ENCODE data around the gene SSNA1. TPM values are rescaled to one million over a fixed set of nuclear protein-coding genes. Genes with fewer than 3 reads are reported as not detected.

SSNA1 gene
- total RNA-seq, 1 donor from 2014 or later: 97.9 TPM

GRCh38 chr9:137225699-137226331 lies 37.3 kb downstream of the SSNA1 start:
- Histone ChIP-seq H3K4me3 (ENCODE audit: low read depth, low read length) (no peak overlapping the region), H3K36me3 (ENCODE audit: control insufficient read depth, insufficient read depth, low read length) (no peaks in the 10 kb centered on the region), H3K27me3 (ENCODE audit: control insufficient read depth, insufficient read depth, low read length) (no peaks in the 10 kb centered on the region)
- DNase-seq (ENCODE audit: low read depth) (no peak), FAIRE-seq (no peak)
- TF ChIP-seq, protein P1, sequence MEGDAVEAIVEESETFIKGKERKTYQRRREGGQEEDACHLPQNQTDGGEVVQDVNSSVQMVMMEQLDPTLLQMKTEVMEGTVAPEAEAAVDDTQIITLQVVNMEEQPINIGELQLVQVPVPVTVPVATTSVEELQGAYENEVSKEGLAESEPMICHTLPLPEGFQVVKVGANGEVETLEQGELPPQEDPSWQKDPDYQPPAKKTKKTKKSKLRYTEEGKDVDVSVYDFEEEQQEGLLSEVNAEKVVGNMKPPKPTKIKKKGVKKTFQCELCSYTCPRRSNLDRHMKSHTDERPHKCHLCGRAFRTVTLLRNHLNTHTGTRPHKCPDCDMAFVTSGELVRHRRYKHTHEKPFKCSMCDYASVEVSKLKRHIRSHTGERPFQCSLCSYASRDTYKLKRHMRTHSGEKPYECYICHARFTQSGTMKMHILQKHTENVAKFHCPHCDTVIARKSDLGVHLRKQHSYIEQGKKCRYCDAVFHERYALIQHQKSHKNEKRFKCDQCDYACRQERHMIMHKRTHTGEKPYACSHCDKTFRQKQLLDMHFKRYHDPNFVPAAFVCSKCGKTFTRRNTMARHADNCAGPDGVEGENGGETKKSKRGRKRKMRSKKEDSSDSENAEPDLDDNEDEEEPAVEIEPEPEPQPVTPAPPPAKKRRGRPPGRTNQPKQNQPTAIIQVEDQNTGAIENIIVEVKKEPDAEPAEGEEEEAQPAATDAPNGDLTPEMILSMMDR (IDR thresholded peaks at IDR 0.05; ENCODE audit: insufficient read depth, low read length, severe bottlenecking): no peak

- TF ChIP-seq, protein P1 (IDR thresholded peaks at IDR 0.05; ENCODE audit: insufficient read depth, low read length, severe bottlenecking): no peak
- Histone ChIP-seq H3K27me3 (ENCODE audit: control insufficient read depth, insufficient read depth, low read length) (no peaks in the 10 kb centered on the region), H3K36me3 (ENCODE audit: control insufficient read depth, insufficient read depth, low read length) (no peaks in the 10 kb centered on the region), H3K4me3 (ENCODE audit: low read depth, low read length) (no peak overlapping the region)
- DNase-seq (ENCODE audit: low read depth): peak; percentile 76
- no peak for FAIRE-seq
Measured at GRCh38 chr9:137226338-137227053, 38.0 kb downstream of the SSNA1 start.

- TF ChIP-seq, protein P1 (IDR thresholded peaks at IDR 0.05; ENCODE audit: insufficient read depth, low read length, severe bottlenecking): peak; percentile 95
- no peaks in the 10 kb centered on the region for H3K27me3 ChIP-seq (ENCODE audit: control insufficient read depth, insufficient read depth, low read length)
- FAIRE-seq (no peak), DNase-seq (ENCODE audit: low read depth) (peak; percentile 55)
- H3K4me3 ChIP-seq (ENCODE audit: low read depth, low read length): no peak within 1 kb of the TSS
- no peaks in the 10 kb centered on the region for H3K36me3 ChIP-seq (ENCODE audit: control insufficient read depth, insufficient read depth, low read length)
Measured at GRCh38 chr9:137227054-137227852, 38.8 kb downstream of the SSNA1 start, which contains the start of gene RNF224. RNF224 (plus strand) TSS chr9:137227502; CDS start chr9:137228336, 834 bp downstream.

GRCh38 chr9:137227853-137228505 lies 39.5 kb downstream of the SSNA1 start:
- DNase-seq (ENCODE audit: low read depth) (no peak), FAIRE-seq (no peak)
- Histone ChIP-seq H3K27me3 (ENCODE audit: control insufficient read depth, insufficient read depth, low read length) (no peaks in the 10 kb centered on the region), H3K36me3 (ENCODE audit: control insufficient read depth, insufficient read depth, low read length) (no peaks in the 10 kb centered on the region), H3K4me3 (ENCODE audit: low read depth, low read length) (no peak overlapping the region)
- TF ChIP-seq, protein P1 (IDR thresholded peaks at IDR 0.05; ENCODE audit: insufficient read depth, low read length, severe bottlenecking): no peak

DNA sequence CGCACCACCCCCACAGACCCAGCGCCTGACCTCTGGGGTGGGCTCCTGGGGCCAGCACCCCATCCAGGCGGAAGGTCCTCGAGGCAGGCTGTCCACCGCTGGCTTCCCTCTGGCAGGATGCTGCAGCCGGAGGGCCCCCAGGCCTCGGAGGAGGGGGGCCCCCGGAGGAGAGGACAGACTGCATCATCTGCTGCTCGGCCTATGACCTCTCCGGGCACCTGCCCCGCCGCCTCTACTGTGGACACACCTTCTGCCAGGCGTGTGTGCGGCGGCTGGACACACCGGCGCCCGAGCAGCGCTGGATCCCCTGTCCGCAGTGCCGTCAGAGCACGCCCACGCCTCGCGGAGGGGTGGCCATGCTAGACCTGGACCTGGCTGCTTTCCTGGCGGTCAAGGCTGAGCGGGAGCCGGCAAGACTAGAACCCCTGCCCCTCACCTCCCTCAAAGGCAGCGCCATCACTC lies 40.1 kb downstream of the SSNA1 start:
- no peak for DNase-seq (ENCODE audit: low read depth)
- no peak overlapping the region for H3K4me3 ChIP-seq (ENCODE audit: low read depth, low read length)
- TF ChIP-seq, protein P1 (IDR thresholded peaks at IDR 0.05; ENCODE audit: insufficient read depth, low read length, severe bottlenecking): no peak
- H3K36me3 ChIP-seq (ENCODE audit: control insufficient read depth, insufficient read depth, low read length): no peaks in the 10 kb centered on the region
- no peaks in the 10 kb centered on the region for H3K27me3 ChIP-seq (ENCODE audit: control insufficient read depth, insufficient read depth, low read length)
- no peak for FAIRE-seq
